Lower lobe of right lung (tissue), 2 donors: ENCODE measurements around the gene ASIC1. TPM values are rescaled to one million over a fixed set of nuclear protein-coding genes. Genes with fewer than 3 reads are reported as not detected.

Experiments used
- ATAC-seq, 2 donors: fragments of 200-7000 bp; cut with Tn5 transposase; one replicate each; pipeline ENCODE4 v1.9.1; 2020 to 2022; ENCODE audit warnings: mild to moderate bottlenecking in 2 of 2, moderate library complexity in 2 of 2
- DNase-seq: peaks from one replicate; pipeline ENCODE4 v3.0.0-alpha.2; 2020
- H3K27ac ChIP-seq: fragments of 200-600 bp; one replicate; pipeline ENCODE4 v1.8.0; 2022
- H3K27me3 ChIP-seq: fragments of 200-600 bp; one replicate; pipeline ENCODE4 v1.8.0; 2022; ENCODE audit warnings: low read depth
- H3K36me3 ChIP-seq: fragments of 200-600 bp; one replicate; pipeline ENCODE4 v1.8.0; 2022; ENCODE audit warnings: mild to moderate bottlenecking
- H3K4me1 ChIP-seq: fragments of 200-600 bp; one replicate; pipeline ENCODE4 v1.8.0; 2022
- H3K4me3 ChIP-seq: fragments of 200-600 bp; one replicate; pipeline ENCODE4 v1.8.0; 2022; ENCODE audit warnings: mild to moderate bottlenecking
- H3K9me3 ChIP-seq: fragments of 200-600 bp; one replicate; pipeline ENCODE4 v1.8.0; 2022
- CTCF ChIP-seq: fragments of 200-600 bp; IDR thresholded peaks from one replicate; pipeline ENCODE4 v1.8.0; 2022; ENCODE audit warnings: antibody characterized with exemption, mild to moderate bottlenecking
- intact Hi-C: fragments of 100-400 bp; cut with DNase I; formaldehyde crosslinking; loops from one replicate; pipeline ENCODE4 v1.11.0; 2022
- total RNA-seq: library from RNA; stranded (reverse); fragmentation: NEBNext Ultra II Directional; extraction: Animal tissue kit (Norgen Biotek cat#: 25700); gene quantifications from one replicate; pipeline ENCODE4 v1.2.1, GENCODE V29; 2021
- donor health status: DM: no; HTN: yes; CAD: no; lungs with severe emphysema.

Gene ASIC1
- total RNA-seq, 1 donor from 2014 or later = 1.6 TPM

- DNase-seq (no peak), ATAC-seq (peak in 1 of 2 donors; percentile 0)
- Histone ChIP-seq H3K4me1 (peaks cover 47% of the 10 kb centered on the region), H3K27ac (peak overlapping the region; percentile 97), H3K4me3 (peak overlapping the region; percentile 33), H3K27me3 (no peaks in the 10 kb centered on the region), H3K9me3 (no peaks in the 10 kb centered on the region), H3K36me3 (peaks cover 22% of the 10 kb centered on the region)
- intact Hi-C loops = no loop called here
- TF ChIP-seq CTCF = no peak
Measured at GRCh38 chr12:50111395-50111692, 53.9 kb downstream of the ASIC1 start.

GRCh38 chr12:50111693-50112455 is 54.5 kb downstream of the ASIC1 start, which contains the start of gene COX14:
COX14 (plus strand) TSS chr12:50112236; CDS start chr12:50120044, 7,808 bp downstream.
- peaks cover 25% of the 10 kb centered on the region for H3K36me3 ChIP-seq
- H3K4me1 ChIP-seq = peaks cover 52% of the 10 kb centered on the region
- intact Hi-C loops = no loop called here
- peak; percentile 83 for TF ChIP-seq CTCF
- H3K9me3 ChIP-seq = no peaks in the 10 kb centered on the region
- peak within 1 kb of the TSS; percentile 97 for H3K27ac ChIP-seq
- H3K4me3 ChIP-seq = peak within 1 kb of the TSS; percentile 78
- H3K27me3 ChIP-seq = no peaks in the 10 kb centered on the region
- DNase-seq (peak; percentile 99), ATAC-seq (peak; percentile 93 to 96)

GRCh38 chr12:50112456-50113218 is 55.2 kb downstream of the ASIC1 start:
- Histone ChIP-seq H3K27ac (peak overlapping the region; percentile 97), H3K27me3 (no peaks in the 10 kb centered on the region), H3K9me3 (no peaks in the 10 kb centered on the region), H3K4me3 (peak overlapping the region; percentile 78), H3K36me3 (peaks cover 25% of the 10 kb centered on the region), H3K4me1 (peaks cover 54% of the 10 kb centered on the region)
- ATAC-seq (peak; percentile 0 to 14), DNase-seq (no peak)
- no peak for TF ChIP-seq CTCF
- intact Hi-C loops = no loop called here

GRCh38 chr12:50117057-50117622 is 59.7 kb downstream of the ASIC1 start:
- TF ChIP-seq CTCF = no peak
- Histone ChIP-seq H3K9me3 (no peaks in the 10 kb centered on the region), H3K4me3 (no peak overlapping the region), H3K36me3 (peaks cover 66% of the 10 kb centered on the region), H3K27ac (peak overlapping the region; percentile 13), H3K4me1 (peaks cover 35% of the 10 kb centered on the region), H3K27me3 (no peaks in the 10 kb centered on the region)
- ATAC-seq = peak; percentile 85 to 91
- intact Hi-C loops = no loop called here
- peak; percentile 64 for DNase-seq

GRCh38 chr12:50119387-50119786 is 62.0 kb downstream of the ASIC1 start:
- intact Hi-C loops = no loop called here
- ATAC-seq = no peak
- no peak for DNase-seq
- Histone ChIP-seq H3K9me3 (no peaks in the 10 kb centered on the region), H3K27me3 (no peaks in the 10 kb centered on the region), H3K4me1 (peaks cover 19% of the 10 kb centered on the region), H3K4me3 (no peak overlapping the region), H3K36me3 (peaks cover 82% of the 10 kb centered on the region), H3K27ac (no peak overlapping the region)
- TF ChIP-seq CTCF = no peak
